HG02943 (cell line): ENCODE data around the gene SMCHD1.
"Not testable (repeated sequence)": the region's sequence is repeated elsewhere in the genome, so short reads cannot be mapped to it uniquely, and the experiment has no call there.

Experiments
- ATAC-seq: cut with Tn5 transposase; IDR thresholded peaks from one replicate; pipeline ENCODE4 v1.9.1; 2021; ENCODE audit warnings: mild to moderate bottlenecking, low read depth, moderate library complexity; ENCODE audit not compliant: unreplicated experiment

Gene SMCHD1

GRCh38 chr18:2656981-2657512, 1.5 kb downstream of the SMCHD1 start:
- no peak for ATAC-seq

DNA sequence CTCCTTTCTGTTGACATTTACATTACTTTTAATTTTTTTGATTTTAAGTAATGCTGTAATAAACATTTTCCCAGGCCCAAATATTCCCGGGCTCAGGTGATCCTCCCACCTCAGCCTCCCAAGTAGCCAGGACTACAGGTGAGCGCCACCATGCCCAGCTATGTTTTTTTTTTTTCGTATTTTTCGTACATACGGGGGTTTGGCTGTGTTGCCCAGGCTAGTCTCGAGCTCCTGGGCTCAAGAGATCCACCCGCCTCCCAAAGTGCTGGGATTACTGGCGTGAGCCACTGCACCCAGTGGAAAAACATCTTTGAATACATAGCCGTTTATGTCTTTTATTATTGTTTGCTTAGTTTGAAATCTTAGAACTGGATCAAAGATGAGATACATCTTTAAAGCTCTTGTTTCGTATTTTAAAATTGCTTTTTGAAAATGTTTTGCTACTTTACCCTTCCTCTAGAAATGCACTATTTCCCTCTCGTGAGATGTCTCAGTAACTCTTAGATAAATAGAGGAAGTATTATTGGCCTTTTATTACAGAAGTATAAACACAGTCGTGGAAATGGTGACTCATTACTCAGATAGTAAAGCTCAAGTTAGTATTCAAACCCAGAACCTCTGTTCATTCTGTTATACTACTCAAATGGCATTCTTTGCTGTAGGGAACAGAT, 2.4 kb downstream of the SMCHD1 start:
- no peak for ATAC-seq

DNA sequence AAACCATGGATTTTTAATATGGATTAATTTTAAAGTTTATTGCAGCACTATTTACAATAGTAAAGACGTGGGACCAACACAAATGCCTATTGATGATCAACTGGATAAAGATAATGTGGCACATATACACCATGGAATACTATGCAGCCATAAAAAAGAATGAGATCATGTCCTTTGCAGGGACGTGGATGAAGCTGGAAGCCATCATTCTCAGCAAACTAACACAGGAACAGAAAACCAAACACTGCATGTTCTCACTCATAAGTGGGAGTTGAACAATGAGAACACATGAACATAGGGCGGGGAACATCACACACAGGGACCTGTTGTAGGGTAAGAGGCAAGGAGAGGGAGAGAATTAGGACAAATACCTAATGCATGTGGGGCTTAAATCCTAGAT, 5.3 kb downstream of the SMCHD1 start:
- not testable (repeated sequence) for ATAC-seq

DNA sequence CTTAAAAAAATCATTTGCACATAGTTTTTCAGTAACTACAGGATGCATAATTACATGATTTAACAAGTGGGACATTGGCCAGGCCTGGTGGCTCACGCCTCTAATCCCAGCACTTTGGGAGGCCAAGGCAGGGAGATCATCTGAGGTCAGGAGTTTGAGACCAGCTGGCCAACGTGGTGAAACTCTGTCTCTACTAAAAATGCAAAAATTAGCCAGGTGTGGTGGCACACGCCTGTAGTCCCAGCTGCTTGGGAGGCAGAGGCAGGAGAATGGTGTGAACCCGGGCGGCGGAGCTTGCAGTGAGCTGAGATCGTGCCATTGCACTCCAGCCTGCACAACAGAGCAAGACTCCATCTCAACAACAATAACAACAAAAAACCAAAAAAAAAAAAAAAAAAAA, 6.8 kb downstream of the SMCHD1 start:
- not testable (repeated sequence) for ATAC-seq

DNA sequence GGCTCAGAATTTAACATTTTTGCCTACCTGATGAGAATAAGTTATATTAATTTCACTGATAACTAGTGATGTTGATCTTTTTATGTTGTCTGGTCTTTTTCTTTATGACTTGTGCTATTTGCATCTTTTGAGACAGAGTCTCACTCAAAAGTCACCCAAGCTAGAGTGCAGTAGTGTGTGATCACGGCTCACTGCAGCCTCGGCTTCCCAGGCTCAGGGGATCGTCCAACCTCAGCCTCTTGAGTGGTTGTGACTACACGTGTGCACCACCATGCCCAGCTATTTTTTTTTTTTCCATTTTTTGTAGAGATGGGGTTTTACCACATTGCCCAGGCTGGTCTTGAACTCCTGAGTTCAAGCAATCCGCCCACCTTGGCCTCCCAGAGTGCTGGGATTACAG, 7.5 kb downstream of the SMCHD1 start:
- ATAC-seq = no peak

- no peak for ATAC-seq
Observed at GRCh38 chr18:2672410-2672809, 16.9 kb downstream of the SMCHD1 start.

DNA sequence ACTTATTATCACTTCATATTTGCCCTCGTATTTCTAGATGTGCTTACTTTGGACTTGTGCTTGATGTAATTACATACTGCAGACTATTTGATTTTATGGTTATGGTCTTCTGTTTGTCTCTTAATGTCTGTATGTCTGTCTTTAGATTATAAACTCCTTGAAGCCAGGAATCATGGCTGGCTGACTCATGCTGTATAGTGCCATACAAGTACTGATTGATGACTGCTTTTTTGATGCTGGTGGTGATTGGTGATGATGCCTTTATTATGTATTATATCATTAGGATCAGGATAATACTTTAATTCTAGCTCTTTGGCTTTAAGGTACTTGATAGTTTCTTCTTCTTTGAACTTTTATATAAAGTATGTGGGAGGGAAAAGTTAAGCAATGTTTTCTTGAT, 17.3 kb downstream of the SMCHD1 start:
- no peak for ATAC-seq

DNA sequence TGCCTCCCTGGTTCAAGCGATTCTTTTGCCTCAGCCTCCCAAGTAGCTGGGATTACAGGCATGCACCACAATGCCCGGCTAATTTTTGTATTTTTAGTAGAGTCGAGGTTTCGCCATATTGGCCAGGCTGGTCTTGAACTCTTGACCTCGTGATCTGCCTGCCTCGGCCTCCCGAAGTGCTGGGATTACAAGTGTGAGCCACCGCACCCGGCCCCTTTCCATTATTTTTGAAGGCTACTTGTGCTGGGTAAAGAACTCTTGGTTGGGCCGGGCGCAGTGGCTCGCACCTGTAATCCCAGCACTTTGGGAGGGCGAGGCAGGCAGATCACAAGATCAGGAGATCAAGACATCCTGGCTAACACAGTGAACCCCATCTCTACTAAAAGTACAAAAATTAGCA, 23.4 kb downstream of the SMCHD1 start:
- not testable (repeated sequence) for ATAC-seq

GRCh38 chr18:2680216-2680792, 24.8 kb downstream of the SMCHD1 start:
- no peak for ATAC-seq

DNA sequence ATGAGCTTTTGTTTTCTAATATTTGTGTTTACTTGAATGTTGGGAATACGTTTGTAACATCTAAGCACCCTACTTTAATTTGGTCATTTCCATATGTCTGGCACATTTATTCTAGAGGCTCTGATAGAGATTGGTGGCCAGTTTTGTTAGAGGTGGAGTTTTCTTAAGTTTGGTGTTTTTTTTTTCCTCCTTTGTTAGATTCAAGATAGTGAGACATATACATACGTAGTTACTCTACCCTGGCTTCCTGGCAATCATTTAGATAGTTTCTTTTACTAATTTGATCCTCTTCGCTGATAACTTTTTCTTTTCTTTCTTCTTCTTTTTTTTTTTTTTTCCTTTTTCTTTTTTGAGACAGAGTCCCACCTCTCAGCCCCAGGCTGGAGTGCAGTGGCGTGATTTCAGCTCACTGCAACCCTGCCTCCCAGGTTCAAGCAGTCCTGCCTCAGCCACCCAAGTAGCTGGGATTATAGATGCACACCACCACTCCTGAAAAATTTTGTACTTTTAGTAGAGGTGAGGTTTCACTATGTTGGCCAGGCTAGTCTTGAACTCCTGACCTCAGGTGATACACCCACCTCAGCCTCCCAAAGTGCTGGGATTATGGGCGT, 26.6 kb downstream of the SMCHD1 start:
- no peak for ATAC-seq

- ATAC-seq = no peak
Observed at GRCh38 chr18:2683055-2683454, 27.5 kb downstream of the SMCHD1 start.

DNA sequence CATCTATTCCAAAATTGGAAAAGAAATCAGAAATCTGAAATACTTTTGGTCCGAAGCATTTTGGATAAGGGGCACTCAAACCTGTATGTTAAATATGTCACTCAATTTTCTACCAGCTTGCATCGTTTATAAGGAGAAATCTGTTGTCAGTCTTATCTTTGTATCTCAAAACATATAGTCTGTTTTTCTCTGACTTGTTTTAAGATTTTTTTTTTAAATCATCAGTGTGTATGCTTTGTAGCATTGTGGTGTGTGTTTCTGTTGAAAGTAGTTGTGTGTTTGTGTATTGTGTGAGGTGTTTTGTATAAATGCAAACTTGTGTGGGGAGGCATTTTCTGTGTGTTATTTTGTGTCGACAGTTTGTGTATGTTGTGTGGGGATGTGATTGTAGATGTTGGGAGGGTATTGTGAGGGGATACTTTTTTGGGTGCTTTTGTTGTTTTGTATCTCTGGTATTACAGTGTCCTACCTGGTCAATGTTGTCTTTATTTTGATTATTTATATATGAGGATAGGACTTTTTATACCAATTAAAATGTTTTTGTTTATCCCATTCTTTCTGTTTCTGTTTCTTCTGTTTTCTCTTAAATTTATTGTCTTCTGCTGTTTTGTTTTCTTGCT, 30.9 kb downstream of the SMCHD1 start:
- no peak for ATAC-seq

DNA sequence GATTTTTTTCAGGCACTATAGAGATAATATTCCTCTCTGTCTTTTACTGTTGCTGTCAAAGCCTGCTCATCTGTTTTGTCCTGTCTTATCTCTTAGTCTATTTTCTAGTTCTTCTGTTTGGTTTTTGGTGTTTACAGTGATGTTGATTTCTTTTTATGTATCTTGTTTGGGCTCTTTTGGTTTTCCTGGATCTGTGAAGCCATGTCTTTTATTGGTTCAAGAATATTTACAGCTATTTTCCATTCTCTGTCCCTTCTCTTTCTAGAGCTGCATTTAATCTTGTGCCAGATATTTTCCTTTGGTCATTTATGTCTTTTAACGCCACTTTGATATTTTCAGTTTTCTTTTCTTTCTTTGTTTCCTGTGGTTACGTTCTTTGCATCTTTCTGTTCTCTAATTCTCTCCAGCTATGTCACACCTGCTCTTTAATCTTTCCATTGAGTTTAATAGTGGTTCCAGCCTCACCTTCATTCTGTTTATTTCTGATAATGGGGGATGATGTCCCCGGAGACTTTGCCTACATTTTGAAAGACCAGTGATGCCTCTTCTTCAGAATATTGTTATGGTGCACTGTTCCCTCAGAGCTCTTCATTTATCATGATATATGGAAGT, 32.0 kb downstream of the SMCHD1 start:
- no peak for ATAC-seq

DNA sequence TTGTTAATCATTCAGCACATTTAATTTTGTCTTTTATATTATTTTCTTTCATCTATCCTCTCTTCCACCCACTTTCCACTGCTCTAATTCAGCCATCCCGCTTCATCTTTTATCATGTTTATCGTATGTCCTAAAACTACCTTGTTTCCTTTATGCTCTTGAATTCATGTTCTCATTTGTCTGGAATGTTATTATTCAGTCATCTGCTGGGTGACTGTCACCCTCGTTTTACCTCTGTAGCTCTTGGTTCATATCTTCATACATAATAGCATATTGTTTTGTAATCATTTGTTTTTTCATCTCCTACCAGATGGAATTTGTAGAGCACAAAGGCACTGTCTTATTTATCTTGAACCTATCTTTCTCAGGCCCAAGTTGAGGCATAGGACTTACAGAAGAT, 37.0 kb downstream of the SMCHD1 start:
- ATAC-seq = no peak

- ATAC-seq = no peak
Observed at GRCh38 chr18:2697184-2697583, 41.7 kb downstream of the SMCHD1 start.

GRCh38 chr18:2699001-2699400, 43.5 kb downstream of the SMCHD1 start:
- no peak for ATAC-seq

DNA sequence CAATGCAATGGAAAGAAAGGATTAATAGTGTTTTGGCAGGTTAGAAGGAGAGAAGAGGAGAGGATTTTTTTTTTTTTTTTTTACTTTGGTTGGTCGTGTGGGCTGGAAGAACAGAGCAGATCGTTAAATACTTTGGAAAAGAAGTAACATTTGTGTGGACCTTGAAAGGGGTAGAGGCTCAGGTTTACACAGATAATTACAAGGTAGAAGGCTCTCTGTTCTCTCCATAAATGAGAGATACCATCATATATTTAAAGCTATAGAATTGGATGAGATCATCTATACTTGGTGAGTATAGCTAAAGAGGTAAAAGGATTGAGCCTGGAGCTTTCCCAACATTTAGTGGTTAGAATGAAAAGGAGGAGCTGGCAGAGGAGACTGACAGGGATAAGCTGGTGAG, 49.0 kb downstream of the SMCHD1 start:
- ATAC-seq = no peak

DNA sequence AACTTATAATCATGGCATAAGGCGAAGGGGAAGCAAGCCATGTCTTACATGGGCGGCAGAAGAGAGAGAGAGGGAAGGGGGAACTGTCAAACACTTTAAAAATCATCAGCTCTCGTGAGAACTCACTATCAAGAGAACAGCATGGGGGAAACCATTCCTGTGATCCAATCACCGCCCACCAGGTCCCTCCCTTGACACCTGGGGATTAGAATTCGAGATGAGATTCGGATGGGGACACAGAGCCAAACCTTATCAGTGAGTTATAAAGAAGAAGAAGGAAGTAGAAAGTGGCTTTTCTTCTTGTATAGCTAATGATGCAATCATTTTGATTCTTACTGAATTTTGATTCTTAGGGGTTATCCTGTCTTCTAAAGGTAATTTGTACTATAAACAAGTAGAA, 51.4 kb downstream of the SMCHD1 start:
- no peak for ATAC-seq

DNA sequence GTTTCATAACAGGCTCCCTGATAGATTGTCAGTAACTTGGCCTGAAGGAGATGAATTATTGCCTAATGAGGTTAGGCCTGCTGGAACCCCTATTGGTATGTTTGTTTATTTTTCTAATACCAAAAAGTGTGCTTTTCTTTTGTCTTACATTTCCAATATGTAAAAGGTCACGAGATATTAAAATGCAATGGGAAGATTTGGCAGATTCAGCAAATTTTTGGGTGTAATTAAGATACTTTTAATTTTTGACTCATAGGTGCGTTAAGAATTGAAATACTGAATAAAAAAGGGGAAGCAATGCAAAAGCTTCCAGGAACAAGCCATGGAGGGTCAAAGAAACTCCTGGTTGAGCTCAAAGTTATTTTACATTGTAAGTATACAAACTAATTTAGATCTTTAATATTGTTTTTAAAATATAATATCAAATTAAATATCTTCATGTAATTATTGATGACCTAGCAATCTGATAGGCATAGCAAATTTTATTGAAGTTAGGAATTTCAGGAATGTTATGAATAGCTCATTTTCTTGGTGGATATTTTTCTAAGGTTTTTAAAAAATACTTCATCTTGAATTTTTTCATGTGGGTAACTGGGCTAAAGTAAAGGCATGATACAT, 52.1 kb downstream of the SMCHD1 start:
- ATAC-seq = no peak

GRCh38 chr18:2709316-2709715, 53.8 kb downstream of the SMCHD1 start:
- no peak for ATAC-seq

DNA sequence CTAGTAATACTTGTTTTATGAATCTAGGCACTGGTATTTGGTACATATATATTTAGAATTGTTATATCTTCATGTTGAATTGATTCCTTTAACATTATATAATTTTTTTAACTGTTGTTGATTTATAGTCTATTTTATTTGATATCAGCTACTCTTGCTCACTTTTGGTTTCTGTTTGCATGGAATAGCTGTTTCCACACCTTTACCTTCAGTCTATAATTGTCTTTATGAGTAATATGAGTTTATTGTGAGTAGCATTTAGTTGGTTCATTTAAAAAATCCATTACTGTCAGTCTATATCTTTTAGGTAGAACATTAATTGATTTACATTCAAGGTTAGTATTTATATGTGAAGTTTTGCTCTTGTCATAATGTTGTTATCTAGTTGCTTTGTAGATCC, 58.6 kb downstream of the SMCHD1 start:
- ATAC-seq = no peak
